OCI-LY3 (cell line): ENCODE measurements around the gene MLC1.

Experiments used
- H2AFZ ChIP-seq: fragments of 200-600, 300-600 bp; shearing (Covaris generic); 2 replicates; pipeline ENCODE4 v1.6.0; 2014; ENCODE audit warnings: antibody characterized with exemption, low read depth, low read length
- H3K27ac ChIP-seq: fragments of 200-600, 300-600 bp; sonication (generic); 2 replicates; pipeline ENCODE4 v1.5.1; 2014; ENCODE audit warnings: mild to moderate bottlenecking, low read length, moderate library complexity, mixed read lengths
- H3K27me3 ChIP-seq: fragments of 200-600, 300-600 bp; sonication (generic); 2 replicates; pipeline ENCODE4 v1.6.1; 2014; ENCODE audit warnings: low read depth, low read length, mixed read lengths
- H3K36me3 ChIP-seq: fragments of 200-600, 300-600 bp; sonication (generic); replicated peaks from 2 replicates; pipeline ENCODE3; 2014; ENCODE audit warnings: low read depth, low read length, mixed read lengths
- H3K4me1 ChIP-seq: fragments of 300-600, 200-600 bp; sonication (generic); 2 replicates; pipeline ENCODE4 v1.6.1; 2014; ENCODE audit warnings: low read length, mixed read lengths
- H3K4me2 ChIP-seq: fragments of 200-600, 300-600 bp; sonication (generic); 2 replicates; pipeline ENCODE4 v1.6.1; 2014; ENCODE audit warnings: low read length, mixed read lengths
- H3K4me3 ChIP-seq: fragments of 300-600, 200-600 bp; sonication (generic); 2 replicates; pipeline ENCODE4 v1.5.1; 2014; ENCODE audit warnings: antibody characterized with exemption, mild to moderate bottlenecking, low read length, moderate library complexity
- H3K79me2 ChIP-seq: fragments of 300-600, 200-600 bp; shearing (Covaris generic); 2 replicates; pipeline ENCODE4 v1.6.1; 2014; ENCODE audit warnings: mild to moderate bottlenecking, low read length, mixed read lengths
- H3K9ac ChIP-seq: fragments of 300-600, 200-600 bp; shearing (Covaris generic); 2 replicates; pipeline ENCODE4 v1.6.0; 2014; ENCODE audit warnings: mild to moderate bottlenecking, low read length, moderate library complexity
- H3K9me3 ChIP-seq: fragments of 200-600, 300-600 bp; shearing (Covaris generic); 2 replicates; pipeline ENCODE4 v1.6.1; 2014; ENCODE audit warnings: low read length, mixed read lengths; ENCODE audit not compliant: insufficient read depth
- H4K20me1 ChIP-seq: fragments of 200-600, 300-600 bp; sonication (generic); 2 replicates; pipeline ENCODE4 v1.6.1; 2016; ENCODE audit warnings: low read length, mixed read lengths; ENCODE audit not compliant: insufficient read depth
- EZH2phosphoT487 ChIP-seq: fragments of 200-600 bp; shearing (Covaris generic); IDR thresholded peaks from 2 replicates; pipeline ENCODE4 v1.6.1; 2018; ENCODE audit warnings: antibody characterized with exemption, mixed run types, low read depth
- TF ChIP-seq, protein P1 (sequence below): fragments of 200-600, 300-600 bp; sonication (generic); IDR thresholded peaks from 2 replicates; pipeline ENCODE4 v1.5.1; 2014; ENCODE audit warnings: antibody characterized with exemption, low read length, low read depth

Gene MLC1

DNA sequence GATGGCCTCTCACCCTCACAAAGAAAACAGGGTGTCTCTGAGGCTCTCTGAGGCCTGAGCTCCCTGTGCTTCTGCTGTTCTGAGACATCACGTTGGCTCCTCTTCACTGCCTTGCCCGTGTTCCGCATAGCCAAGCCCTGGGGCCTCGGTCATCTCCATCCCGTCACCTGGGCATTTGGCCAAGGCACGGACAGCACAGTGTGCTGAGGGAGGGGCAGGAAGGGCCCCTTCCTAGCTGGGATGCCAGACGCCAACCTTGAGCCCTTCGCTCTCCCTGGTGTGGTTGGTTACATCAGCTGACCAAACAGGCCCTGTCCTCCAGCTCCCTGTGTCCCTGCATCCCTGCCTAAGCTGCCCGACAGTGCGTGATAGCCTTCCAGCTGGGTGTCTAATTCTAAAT is 30.5 kb upstream of the MLC1 start:
- Histone ChIP-seq H4K20me1 (no peaks in the 10 kb centered on the region), H3K4me2 (no peak overlapping the region), H3K9me3 (no peaks in the 10 kb centered on the region), H3K9ac (no peak overlapping the region), H3K79me2 (no peaks in the 10 kb centered on the region), H3K4me3 (no peak overlapping the region), H3K27me3 (0 out of 2 replicates have a peak, but pooled peaks cover 1% of the 10 kb centered on the region), H2AFZ (no peak overlapping the region), H3K4me1 (0 out of 2 replicates have a peak, but pooled peaks cover 4% of the 10 kb centered on the region), H3K36me3 (no peaks in the 10 kb centered on the region), H3K27ac (no peak overlapping the region)
- TF ChIP-seq EZH2phosphoT487, result no peak
- TF ChIP-seq, protein P1, sequence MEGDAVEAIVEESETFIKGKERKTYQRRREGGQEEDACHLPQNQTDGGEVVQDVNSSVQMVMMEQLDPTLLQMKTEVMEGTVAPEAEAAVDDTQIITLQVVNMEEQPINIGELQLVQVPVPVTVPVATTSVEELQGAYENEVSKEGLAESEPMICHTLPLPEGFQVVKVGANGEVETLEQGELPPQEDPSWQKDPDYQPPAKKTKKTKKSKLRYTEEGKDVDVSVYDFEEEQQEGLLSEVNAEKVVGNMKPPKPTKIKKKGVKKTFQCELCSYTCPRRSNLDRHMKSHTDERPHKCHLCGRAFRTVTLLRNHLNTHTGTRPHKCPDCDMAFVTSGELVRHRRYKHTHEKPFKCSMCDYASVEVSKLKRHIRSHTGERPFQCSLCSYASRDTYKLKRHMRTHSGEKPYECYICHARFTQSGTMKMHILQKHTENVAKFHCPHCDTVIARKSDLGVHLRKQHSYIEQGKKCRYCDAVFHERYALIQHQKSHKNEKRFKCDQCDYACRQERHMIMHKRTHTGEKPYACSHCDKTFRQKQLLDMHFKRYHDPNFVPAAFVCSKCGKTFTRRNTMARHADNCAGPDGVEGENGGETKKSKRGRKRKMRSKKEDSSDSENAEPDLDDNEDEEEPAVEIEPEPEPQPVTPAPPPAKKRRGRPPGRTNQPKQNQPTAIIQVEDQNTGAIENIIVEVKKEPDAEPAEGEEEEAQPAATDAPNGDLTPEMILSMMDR, result no peak

DNA sequence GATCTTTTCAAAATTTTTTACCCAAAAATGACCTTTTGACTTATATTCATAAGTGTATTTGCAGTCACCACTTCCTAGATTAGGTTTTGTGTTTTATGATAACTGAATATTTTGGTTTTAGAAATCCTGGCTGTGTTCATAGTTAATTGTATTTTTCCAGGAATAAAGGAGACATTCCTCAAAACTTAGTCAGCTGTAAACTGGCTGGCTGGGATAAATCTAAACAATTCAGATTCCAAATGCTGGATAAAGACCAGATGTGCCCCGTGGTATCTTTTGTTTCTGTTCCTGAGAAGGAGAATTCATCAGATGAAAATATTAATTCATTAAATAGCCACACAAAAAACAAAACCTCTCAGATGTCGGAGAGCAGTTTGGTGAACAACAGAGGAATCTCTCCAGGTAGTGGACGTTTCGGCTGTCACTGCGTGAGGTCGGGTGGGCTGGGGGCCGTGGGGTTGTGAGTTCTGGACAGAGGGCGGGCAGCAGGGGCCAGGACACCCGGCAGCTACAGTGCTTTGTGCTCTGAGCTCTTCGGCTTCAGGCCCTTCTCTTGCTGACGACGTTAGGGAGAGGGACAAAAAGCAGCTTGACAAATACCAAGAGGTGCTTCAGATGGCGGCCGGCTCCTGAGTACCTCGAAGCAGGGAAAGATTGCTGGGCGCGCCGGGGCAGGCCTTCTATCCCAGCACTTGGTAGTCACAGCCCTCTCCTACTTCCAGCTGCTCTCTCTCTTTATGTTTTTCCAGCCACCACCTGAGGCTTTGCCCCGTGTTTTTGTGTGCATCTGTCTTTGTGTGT is 29.2 kb upstream of the MLC1 start:
- no peak overlapping the region for H3K4me2 ChIP-seq
- no peaks in the 10 kb centered on the region for H3K27me3 ChIP-seq
- H3K79me2 ChIP-seq, result no peaks in the 10 kb centered on the region
- no peaks in the 10 kb centered on the region for H4K20me1 ChIP-seq
- H3K4me3 ChIP-seq, result no peak overlapping the region
- no peak overlapping the region for H3K9ac ChIP-seq
- no peaks in the 10 kb centered on the region for H3K9me3 ChIP-seq
- 0 out of 2 replicates have a peak, but pooled peaks cover 4% of the 10 kb centered on the region for H3K4me1 ChIP-seq
- H3K36me3 ChIP-seq, result no peaks in the 10 kb centered on the region
- no peak for TF ChIP-seq EZH2phosphoT487
- TF ChIP-seq, protein P1, result no peak
- no peak overlapping the region for H3K27ac ChIP-seq
- no peak overlapping the region for H2AFZ ChIP-seq

- H3K4me3 ChIP-seq, result no peak overlapping the region
- H3K4me1 ChIP-seq, result 0 out of 2 replicates have a peak, but pooled peaks cover 4% of the 10 kb centered on the region
- no peak overlapping the region for H3K9ac ChIP-seq
- no peaks in the 10 kb centered on the region for H3K9me3 ChIP-seq
- TF ChIP-seq EZH2phosphoT487, result no peak
- TF ChIP-seq, protein P1, result no peak
- no peaks in the 10 kb centered on the region for H4K20me1 ChIP-seq
- H3K27me3 ChIP-seq, result no peaks in the 10 kb centered on the region
- H3K27ac ChIP-seq, result no peak overlapping the region
- H2AFZ ChIP-seq, result peak overlapping the region; percentile 30; the same call in 1 of the 2 replicates
- no peaks in the 10 kb centered on the region for H3K79me2 ChIP-seq
- H3K4me2 ChIP-seq, result peak overlapping the region; percentile 3; the same call in 1 of the 2 replicates
- no peaks in the 10 kb centered on the region for H3K36me3 ChIP-seq
Observed at GRCh38 chr22:50112151-50113118, 27.2 kb upstream of the MLC1 start.

DNA sequence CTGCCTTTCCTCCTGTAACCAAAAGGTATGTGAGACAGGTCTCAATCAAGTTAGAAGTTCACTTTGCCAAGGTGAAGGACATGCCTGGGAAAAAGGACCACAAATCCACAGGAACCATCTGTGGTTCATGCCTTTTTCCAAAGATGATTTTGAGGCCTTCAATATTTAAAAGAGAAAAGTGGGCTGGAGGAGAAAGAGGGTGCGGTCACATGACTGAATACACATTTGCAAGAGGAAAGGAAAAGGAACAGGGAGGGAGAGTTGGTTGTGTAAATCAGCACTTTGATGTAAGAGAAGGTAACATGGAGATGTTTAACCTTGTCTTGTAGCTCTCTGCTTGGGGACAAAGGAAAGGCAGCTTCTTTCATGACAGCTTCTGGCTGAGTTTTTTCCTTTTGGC is 25.8 kb upstream of the MLC1 start:
- no peak overlapping the region for H3K4me3 ChIP-seq
- no peak overlapping the region for H3K27ac ChIP-seq
- H3K9me3 ChIP-seq, result no peaks in the 10 kb centered on the region
- no peaks in the 10 kb centered on the region for H3K27me3 ChIP-seq
- no peak overlapping the region for H3K9ac ChIP-seq
- no peaks in the 10 kb centered on the region for H3K36me3 ChIP-seq
- H2AFZ ChIP-seq, result no peak overlapping the region
- H3K79me2 ChIP-seq, result no peaks in the 10 kb centered on the region
- no peak overlapping the region for H3K4me2 ChIP-seq
- TF ChIP-seq EZH2phosphoT487, result no peak
- TF ChIP-seq, protein P1, result no peak
- no peaks in the 10 kb centered on the region for H4K20me1 ChIP-seq
- 0 out of 2 replicates have a peak, but pooled peaks cover 4% of the 10 kb centered on the region for H3K4me1 ChIP-seq
